ENCODE measurements around the gene FADS3.

FADS3 gene

DNA sequence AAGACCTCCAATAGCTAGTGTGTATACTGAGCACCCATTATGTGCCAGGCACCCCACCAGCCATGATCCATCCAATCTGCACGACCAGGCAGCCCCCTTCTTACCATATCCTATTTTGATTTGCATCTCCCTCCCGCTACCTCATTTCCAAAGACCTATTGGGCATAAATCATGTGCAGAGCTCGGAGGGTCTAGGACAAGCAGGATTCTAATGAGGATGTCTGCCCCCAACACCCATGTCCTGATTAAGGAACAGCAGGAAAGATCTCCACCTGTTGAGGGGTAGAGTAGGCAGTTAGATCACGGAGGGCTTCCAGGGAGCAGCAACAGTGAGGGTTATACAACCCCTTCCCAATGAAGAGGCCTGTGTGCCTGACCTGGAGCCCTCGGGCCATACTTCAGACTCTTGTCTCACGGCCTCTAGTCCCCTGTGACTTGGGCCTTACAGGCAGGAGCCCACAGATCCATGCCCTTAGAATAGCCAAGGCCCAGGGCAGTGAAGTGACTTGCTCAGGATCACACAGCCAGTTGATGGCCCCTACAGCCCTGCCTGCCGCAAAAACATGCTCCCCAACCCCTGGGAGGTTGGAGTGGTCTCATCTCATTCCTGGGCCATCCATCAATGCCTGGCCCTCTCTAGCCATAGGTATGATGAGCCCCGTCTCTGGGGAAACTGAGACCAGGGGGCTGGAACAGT lies 22.5 kb upstream of the FADS3 start:
- no peak for DNase-seq (ENCODE audit: low read depth in 2 of 2, low spot score in 1 of 2)

DNA sequence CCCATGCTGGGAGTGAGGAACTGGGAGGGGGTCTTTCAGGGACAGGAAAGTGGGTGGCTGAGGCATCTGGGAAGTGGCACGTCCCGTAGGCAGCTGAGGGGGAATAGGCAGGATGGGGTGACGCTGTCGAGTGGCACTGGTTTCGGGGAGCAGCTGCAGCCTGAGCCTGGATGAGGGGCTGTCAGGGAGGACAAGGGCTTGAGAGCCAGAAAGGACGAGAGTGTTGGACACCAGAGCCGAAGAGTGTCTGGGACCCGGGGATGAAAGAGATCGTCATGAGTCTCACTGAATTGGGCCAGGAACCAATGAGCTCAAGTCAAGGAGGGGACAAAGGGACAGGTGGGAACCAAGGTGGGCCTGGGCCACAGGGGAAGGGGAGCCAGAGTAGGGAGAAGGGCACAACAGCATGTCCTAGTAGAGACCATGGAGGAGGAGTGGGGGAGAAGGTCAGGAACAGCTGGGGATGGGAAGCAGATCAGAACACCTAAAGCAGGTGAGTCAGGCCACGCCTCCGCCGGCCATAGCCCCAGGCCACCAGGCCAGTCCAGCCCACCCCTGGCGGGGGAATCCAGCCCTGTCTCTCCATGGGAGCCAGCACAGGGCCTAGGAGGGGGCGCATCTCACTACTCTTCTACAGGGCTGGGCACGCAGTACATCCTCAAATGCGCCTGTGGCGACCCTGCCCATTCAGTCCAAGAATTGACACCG lies 21.8 kb upstream of the FADS3 start:
- no peak for DNase-seq (ENCODE audit: low read depth in 2 of 2, low spot score in 1 of 2)

DNA sequence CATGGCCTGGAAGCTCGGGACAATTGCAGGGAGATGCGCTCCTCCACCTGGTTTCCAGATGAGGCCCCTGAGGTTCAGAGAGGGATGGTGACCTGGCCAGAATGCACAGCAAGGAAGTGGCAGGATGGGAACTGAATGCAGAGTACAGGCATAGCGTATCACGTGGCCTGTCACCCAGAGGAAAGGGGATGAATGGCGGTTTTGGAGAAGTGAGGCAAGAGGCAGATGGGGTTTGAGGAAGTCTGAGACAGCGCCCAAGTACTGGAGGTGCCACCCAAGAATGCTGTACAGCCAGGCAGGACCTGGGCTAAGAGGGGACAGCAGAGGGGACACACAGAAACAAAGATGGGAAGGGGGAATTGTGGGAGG lies 21.2 kb upstream of the FADS3 start:
- DNase-seq (ENCODE audit: low read depth in 2 of 2, low spot score in 1 of 2) = no peak

- no peak for DNase-seq (ENCODE audit: low read depth in 2 of 2, low spot score in 1 of 2)
These were observed 20.6 kb upstream of the FADS3 start for GRCh38 chr11:61911701-61912529.

DNA sequence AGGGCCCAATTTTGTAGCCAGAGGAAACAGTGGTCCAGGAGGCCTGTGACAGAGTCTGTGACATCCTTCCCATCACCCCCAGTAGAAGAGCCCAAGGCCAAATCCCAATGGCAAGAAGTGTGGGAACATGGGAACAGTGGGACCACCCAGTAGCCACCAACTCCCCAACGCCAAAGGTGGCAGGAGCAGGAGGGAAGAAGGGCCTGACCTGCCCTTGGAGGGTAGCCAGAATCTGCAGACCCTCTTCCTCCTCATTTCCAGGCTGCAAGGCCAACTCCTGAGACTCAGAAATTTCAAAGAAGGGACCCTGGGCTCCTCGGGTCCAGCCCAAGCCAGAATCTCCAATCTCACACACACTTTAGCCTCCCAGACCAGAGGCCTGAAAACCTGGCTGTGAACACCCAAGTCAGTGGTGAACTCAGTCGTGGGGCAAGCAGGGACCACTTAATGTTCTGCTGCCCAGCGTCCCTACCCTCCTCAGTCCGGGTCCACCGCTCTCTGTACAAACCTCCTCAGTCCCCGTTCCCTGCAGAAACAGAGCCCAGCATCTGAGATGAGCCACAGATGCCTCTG lies 19.9 kb upstream of the FADS3 start:
- DNase-seq (ENCODE audit: low read depth in 2 of 2, low spot score in 1 of 2) = no peak

DNA sequence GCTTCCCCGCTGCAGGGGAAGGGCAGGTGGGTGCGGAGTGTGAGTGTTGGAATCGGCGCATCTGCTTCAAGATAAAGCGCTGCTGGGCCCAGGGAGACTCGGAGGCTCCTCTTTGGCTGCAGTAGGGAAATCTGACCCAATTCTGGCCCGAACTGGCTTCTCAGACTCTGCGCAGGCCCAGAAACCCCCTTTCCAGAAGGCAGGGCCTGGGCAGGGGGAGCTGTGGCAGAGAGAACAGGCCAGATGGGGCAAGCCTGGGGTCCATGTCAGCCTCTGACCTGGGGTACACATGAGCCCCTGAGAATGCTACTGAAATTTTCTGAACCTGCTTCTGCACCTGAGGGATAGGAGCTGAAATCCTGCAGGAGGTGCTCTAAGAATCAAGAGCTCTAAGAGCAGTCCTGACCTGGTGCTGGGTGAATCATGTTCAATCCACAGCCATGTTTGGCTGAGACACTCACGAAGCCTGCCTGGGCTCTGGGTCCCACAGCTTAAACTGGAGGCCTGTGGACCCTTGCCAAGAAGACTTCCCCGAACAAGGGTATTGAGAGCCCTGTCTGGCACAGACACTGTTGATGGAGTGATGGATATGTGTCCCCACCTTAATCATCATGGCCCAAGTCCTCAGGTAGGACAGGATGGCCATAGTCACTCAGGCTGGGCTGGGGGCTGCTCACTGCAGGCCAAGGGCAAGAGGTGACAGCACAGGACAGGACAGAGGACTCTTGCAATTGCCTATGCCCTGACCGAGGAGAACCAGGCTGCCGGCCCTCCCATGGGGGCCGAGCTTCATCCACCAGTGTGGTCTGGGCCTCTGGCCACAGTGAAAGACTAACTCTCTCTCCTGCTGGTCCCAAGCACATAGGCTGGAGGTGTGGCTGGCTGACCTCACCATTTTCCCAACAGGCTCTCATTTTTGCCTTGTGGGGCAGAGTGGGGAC lies 19.1 kb upstream of the FADS3 start:
- no peak for DNase-seq (ENCODE audit: low read depth in 2 of 2, low spot score in 1 of 2)

GRCh38 chr11:61908730-61909316 lies 17.5 kb upstream of the FADS3 start:
- no peak for DNase-seq (ENCODE audit: low read depth in 2 of 2, low spot score in 1 of 2)

DNA sequence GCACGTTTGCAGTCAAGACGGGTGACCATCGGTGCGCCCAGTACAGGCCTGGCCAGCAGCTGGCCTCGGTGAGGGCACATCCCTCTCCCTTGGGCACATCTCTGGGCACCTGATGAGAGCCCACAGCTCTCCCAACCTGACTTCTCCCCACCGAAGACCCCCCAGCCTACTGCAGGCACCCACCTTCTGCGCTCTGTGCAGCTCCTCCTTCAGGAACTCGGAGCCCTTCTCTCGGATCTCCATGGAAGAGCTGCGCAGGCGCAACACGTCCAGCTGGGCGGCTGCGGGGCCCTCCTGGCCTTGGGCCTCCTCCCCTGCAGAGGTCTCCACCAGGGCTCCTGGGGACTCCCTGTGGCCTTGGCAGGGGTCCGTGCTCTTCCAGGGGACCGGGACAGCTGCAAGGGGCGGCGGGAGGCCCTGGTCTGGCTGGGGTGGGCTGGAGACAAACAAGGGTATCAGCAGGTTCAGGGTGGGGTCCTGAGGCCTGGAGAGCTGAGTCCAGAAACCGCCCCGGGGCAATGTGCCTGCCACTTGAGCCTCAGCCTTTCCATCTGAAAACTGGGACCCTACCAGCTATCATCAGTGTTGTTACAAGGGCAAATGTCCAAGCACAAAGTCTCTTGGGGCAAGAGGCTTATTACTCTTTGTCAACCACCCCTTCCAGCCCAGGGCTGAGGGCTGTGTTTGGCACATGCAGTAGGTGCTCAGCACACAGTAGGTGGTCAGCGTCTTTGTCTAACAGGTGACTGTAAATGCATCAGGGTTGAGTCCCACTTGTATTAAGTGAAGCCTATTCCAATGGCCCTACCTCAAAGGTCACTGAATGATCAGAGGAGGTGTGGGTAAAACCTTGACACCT lies 16.8 kb upstream of the FADS3 start:
- DNase-seq (ENCODE audit: low read depth in 2 of 2, low spot score in 1 of 2) = no peak

- no peak for DNase-seq (ENCODE audit: low read depth in 2 of 2, low spot score in 1 of 2)
These were observed 15.9 kb upstream of the FADS3 start for GRCh38 chr11:61907282-61907681.

GRCh38 chr11:61906522-61906909 lies 15.2 kb upstream of the FADS3 start:
- no peak for DNase-seq (ENCODE audit: low read depth in 2 of 2, low spot score in 1 of 2)

GRCh38 chr11:61905801-61906521 lies 14.6 kb upstream of the FADS3 start:
- no peak for DNase-seq (ENCODE audit: low read depth in 2 of 2, low spot score in 1 of 2)

DNA sequence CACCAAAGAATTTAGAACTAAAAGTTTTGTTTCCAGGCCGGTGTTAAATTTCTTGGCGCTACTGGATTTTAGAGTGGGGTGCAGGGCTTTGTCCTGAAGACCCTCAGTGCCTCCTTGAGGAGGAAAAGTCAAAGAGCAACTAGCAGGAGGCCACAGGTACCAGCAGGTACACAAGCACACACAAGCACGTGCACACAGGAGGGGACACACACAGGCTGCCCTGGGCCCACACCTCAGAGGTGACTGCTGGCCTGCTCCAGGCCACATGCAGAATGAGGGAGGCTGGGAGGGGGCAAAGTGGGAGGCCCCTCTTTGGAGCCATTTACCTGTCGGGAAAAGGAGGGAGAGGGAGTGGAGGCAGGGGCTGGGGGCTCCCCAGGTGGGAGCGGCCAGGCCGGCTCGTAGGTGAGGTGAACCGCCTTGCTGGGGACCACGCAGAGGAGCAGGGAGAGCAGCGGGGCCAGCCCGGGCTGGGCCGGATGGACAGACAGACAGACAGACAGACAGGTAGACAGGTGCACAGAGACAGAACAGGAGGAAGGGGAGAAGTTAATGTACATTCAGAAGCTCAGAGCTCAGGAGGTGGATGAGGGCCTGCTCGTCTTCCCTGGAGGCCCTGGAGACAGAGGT lies 13.8 kb upstream of the FADS3 start:
- no peak for DNase-seq (ENCODE audit: low read depth in 2 of 2, low spot score in 1 of 2)

- DNase-seq (ENCODE audit: low read depth in 2 of 2, low spot score in 1 of 2) = no peak
These were observed 13.2 kb upstream of the FADS3 start for GRCh38 chr11:61904539-61905048.

GRCh38 chr11:61903845-61904244 lies 12.5 kb upstream of the FADS3 start:
- DNase-seq (ENCODE audit: low read depth in 2 of 2, low spot score in 1 of 2) = no peak

- DNase-seq (ENCODE audit: low read depth in 2 of 2, low spot score in 1 of 2) = no peak
These were observed 11.0 kb upstream of the FADS3 start for GRCh38 chr11:61902313-61902712.

GRCh38 chr11:61901397-61901796 lies 10.1 kb upstream of the FADS3 start:
- DNase-seq (ENCODE audit: low read depth in 2 of 2, low spot score in 1 of 2) = no peak

DNA sequence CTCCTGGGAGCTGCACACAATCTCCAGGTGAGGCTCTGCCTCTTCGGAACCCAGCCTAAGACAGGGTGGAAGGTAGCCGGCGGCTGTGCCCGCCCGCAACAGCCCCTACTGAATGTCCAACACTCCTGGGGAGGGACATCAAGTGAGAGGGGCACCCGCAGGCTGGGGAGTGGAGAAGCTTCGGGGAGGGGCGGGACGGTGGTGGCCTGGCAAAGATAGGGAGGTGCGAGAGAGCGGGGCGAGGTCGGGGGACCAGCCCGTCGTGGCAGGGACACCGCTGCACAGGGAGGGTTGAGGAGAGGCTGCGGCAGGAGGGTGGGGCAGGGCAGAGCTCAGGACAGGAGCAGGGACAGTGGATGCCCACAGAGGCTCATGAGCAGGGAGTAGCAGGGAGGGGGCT lies 8.9 kb upstream of the FADS3 start:
- no peak for DNase-seq (ENCODE audit: low read depth in 2 of 2, low spot score in 1 of 2)
